Stimulated activated CD8-positive, alpha-beta memory T cell treated with anti-CD3 and anti-CD28 coated beads, Interleukin-15, amount 100 ng/mL, for 24 hours (primary cell): ENCODE results near the gene VTI1A.

Experiments
- DNase-seq: peaks from one replicate; pipeline ENCODE4 v3.0.0-alpha.2; 2020; ENCODE audit warnings: low read depth

The VTI1A gene

GRCh38 chr10:112679392-112679791 is 232.4 kb downstream of the VTI1A start:
- no peak for DNase-seq

- no peak for DNase-seq
Observed at GRCh38 chr10:112680586-112680985, 233.6 kb downstream of the VTI1A start.

- DNase-seq, result no peak
Observed at GRCh38 chr10:112687647-112688046, 240.6 kb downstream of the VTI1A start.

GRCh38 chr10:112689327-112690072 is 242.5 kb downstream of the VTI1A start:
- DNase-seq, result no peak

DNA sequence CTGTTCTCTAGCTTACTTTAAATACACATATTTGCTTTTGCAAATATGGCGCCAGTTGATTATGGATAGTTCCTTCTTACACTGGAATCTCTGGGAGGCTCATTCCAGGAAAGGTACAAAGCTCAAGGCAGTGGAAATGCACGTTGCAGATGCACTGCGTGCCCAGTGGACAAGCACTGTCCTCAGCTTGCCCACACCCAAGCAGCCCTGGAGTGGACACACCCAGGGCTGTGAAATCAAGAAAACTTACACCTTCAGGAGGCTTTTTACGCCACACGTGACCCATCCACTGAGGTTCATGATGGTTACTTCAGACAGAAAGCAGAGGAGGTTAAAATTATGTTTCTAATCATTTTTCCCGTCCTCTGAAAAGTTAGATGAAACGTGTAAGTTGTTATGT is 248.5 kb downstream of the VTI1A start:
- DNase-seq, result no peak

GRCh38 chr10:112696592-112696991 is 249.6 kb downstream of the VTI1A start:
- no peak for DNase-seq

DNA sequence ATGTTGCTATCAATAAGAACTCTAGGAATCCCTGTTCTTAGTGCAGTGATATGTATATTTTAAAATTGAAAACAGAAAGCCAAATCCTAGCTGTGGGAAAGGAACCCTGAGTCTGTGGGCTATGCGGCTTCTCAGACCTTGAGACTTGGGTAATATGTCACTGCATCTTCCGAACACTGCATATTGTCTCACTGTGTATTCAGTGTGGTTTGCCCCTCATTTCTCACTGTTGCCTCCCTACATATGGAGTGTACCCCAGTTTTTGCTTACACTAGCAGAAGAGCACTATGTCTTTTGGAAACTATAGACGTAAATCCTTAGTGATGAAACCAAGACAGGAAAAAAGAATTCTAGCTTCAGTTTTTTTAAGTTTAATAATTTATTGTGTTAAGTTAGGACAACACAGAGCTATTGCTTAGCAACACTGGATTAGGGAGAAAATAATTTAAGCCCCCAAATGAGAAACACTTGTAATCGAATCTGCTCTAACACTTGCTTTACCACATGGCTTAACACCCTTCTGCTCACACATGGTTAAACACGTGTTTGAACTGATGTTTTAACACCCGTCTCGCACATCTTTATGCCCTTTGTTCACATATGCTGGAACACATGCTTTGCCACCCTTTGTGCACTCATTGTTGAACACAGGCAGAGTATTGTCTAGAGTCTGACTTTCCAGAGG is 251.3 kb downstream of the VTI1A start:
- no peak for DNase-seq

DNA sequence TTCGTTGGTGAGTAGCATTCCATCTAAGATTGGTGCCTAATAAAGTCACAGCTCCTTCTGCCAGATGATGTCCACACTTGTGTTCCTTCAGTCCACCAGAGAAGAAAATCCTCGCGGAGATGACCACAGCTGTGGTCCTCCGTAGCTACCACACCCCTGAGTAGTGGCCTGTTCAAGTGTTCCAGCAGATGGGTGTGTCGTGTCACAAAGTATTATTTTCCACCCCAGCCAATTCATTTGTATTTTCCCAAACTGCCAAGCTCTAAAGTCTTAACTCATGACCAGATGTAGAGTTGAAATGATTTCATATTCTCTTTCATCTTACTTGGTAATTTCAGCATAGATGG is 251.8 kb downstream of the VTI1A start:
- DNase-seq, result no peak

GRCh38 chr10:112700215-112700671 is 253.2 kb downstream of the VTI1A start:
- DNase-seq, result no peak

DNA sequence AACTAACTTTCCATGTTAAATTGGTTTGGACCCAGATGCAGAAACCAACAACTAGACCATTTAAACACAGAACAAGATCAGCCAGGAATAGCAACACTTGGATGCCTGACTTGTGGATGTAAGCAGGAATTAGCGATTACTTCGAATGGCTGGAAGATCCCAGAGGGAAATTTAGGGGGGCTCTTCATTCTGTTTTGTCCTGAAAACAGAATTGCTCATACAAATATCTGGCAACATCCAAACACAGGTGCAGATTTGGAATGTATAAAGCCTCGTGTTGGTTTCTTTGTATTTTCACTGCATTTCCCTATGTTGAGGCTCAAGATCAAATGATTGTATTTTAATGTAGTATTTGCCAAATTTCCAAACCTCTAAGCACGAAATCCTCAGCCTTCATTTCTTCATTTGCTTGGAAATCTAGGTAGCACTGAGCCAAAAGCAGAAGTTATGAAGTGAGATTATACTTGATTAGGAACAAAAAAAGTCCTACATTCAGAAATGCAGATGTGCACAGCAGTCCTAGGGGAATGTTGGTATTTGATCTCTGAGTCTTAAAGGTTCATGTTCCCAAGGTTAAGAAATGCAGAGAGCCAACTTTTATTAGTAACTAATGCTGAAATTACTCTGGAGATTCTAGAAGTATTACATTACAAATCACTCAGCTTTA is 254.3 kb downstream of the VTI1A start:
- no peak for DNase-seq

- DNase-seq, result no peak
Observed at GRCh38 chr10:112701878-112702255, 254.9 kb downstream of the VTI1A start.

- DNase-seq, result no peak
Observed at GRCh38 chr10:112706577-112706976, 259.6 kb downstream of the VTI1A start.

- no peak for DNase-seq
Observed at GRCh38 chr10:112708461-112708860, 261.4 kb downstream of the VTI1A start.

DNA sequence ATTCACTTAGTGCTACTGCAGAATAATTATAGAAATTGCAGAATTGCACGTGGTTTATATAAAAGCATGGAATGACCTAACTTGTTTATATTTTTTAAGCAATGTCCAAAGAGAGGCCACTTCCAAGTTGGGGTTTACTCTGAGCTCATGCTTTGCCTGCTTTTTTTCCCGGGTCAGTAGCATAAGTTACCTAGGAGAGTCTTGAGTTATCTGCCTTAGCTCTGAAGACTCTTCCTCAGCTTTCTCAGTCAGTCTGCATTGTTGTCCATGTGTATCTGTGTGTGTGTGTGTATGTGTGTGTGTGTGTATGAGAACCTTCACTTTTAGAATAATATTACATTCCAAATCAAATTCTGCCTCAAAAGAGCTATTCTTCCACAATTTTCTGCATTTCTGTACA is 263.5 kb downstream of the VTI1A start:
- no peak for DNase-seq

DNA sequence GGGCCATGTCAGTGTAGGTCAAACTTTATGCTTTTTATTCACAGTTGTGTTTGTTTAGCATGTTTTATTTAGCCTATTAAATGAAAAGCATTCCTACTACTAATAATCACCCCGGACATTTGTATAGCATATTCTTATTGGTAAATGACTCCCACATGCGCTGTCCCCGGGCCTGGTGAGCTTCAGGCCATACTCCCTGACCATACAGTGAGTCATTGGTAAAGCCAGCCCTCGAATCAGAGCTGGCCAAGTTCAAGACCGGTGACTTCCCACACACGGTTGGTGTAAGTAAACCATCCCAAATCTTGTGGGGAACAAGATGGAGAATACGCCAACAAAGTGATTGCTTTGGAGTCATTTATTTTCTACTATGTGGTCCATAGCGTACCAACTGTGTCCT is 264.4 kb downstream of the VTI1A start:
- DNase-seq, result no peak

GRCh38 chr10:112712536-112712935 is 265.5 kb downstream of the VTI1A start:
- no peak for DNase-seq

DNA sequence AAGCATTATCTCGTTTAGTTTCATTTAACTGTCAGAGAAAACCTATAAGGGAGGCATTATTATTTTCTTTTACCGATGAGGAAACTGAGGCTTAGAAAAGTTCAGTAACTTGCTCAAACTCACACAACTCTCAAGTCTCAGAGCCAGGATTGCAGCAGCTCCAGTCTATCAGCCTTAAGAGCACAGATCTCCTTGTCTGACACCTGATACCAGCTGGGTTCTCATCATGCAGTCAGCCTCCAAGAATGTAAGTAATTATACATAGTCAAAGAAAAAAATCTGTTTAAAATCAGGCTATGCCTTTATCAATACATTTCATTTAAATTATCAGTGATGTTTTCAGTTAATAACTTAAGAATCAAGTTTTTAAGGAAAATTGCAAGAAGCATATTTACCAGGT is 266.4 kb downstream of the VTI1A start:
- DNase-seq, result no peak

GRCh38 chr10:112715581-112715980 is 268.6 kb downstream of the VTI1A start:
- no peak for DNase-seq

- DNase-seq, result no peak
Observed at GRCh38 chr10:112716076-112716475, 269.1 kb downstream of the VTI1A start.

GRCh38 chr10:112716924-112717413 is 270.0 kb downstream of the VTI1A start:
- no peak for DNase-seq

DNA sequence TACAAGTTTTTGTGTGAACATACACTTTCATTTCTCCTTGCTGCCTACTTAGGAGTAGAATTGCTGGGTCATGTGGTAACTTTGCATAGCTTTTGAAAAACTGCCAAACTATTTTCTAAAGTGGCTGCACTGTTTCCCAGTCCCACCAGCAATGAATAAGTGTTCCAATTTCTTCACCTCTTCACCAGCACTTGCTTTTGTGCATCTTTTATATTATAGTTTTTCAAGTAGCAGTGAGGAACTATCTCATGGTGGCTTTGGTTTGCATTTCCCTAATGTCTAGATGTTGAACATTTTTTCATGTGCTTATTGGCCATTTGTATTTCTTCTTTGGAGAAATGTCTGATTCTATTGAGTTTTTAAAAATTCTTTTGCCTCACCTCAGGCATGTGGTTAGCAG is 273.2 kb downstream of the VTI1A start:
- DNase-seq, result no peak

- no peak for DNase-seq
Observed at GRCh38 chr10:112721080-112721698, 274.2 kb downstream of the VTI1A start.

- DNase-seq, result no peak
Observed at GRCh38 chr10:112722758-112723157, 275.7 kb downstream of the VTI1A start.
